Stimulated activated CD8-positive, alpha-beta memory T cell treated with anti-CD3 and anti-CD28 coated beads, Interleukin-12 subunit alpha, Interleukin-12 subunit beta, amount 100 ng/mL, for 1 hour (primary cell): Measurements from ENCODE around the gene PTP4A2.
"Not testable (repeated sequence)": the region's sequence is repeated elsewhere in the genome, so short reads cannot be mapped to it uniquely, and the experiment has no call there.

Experiments used
- DNase-seq: peaks from one replicate; pipeline ENCODE4 v3.0.0-alpha.2; 2020; ENCODE audit warnings: low read depth

The PTP4A2 gene

GRCh38 chr1:31924839-31925238, 13.3 kb downstream of the PTP4A2 start:
- DNase-seq: no peak

- no peak for DNase-seq
Measured at GRCh38 chr1:31923901-31924535, 14.2 kb downstream of the PTP4A2 start.

DNA sequence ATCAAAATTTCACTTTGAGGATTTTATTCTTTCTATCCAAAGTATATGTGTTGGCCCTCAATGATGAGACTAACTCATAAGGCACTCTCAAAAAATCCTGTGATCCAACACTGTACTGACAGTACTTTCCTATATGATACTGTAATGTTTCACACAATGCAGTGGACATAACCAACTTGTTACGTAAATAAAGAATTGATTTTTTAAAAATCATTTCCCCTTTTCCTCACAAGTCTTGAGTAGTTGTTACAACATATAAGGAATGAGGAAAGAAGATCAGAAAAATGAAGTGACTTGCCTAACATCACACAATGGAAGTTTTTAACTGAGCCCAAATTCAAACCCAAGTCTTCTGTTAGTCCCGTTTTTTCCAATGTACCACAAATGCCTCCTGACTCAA, 17.2 kb downstream of the PTP4A2 start:
- no peak for DNase-seq

DNA sequence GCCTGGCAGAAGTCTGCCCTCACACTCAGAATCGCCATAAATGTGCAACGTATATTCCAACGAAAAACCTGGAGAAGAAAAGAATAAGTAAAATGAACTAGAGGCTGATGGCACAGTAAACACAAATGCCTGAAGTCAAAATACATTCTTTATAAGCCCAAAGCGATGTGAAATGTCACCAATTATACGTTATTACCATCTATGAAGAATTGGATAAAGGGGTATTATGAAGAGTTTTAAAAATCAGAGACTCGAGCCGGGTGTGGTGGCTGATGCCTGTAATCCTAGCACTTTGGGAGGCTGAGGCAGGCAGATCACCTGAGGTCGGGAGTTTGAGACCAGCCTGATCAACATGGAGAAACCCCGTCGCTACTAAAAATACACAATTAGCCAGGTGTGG, 18.6 kb downstream of the PTP4A2 start:
- no peak for DNase-seq

GRCh38 chr1:31915438-31915837, 22.7 kb downstream of the PTP4A2 start:
- DNase-seq: no peak

- no peak for DNase-seq
Measured at GRCh38 chr1:31913968-31914367, 24.2 kb downstream of the PTP4A2 start.

GRCh38 chr1:31912839-31913239, 25.3 kb downstream of the PTP4A2 start:
- DNase-seq: no peak

DNA sequence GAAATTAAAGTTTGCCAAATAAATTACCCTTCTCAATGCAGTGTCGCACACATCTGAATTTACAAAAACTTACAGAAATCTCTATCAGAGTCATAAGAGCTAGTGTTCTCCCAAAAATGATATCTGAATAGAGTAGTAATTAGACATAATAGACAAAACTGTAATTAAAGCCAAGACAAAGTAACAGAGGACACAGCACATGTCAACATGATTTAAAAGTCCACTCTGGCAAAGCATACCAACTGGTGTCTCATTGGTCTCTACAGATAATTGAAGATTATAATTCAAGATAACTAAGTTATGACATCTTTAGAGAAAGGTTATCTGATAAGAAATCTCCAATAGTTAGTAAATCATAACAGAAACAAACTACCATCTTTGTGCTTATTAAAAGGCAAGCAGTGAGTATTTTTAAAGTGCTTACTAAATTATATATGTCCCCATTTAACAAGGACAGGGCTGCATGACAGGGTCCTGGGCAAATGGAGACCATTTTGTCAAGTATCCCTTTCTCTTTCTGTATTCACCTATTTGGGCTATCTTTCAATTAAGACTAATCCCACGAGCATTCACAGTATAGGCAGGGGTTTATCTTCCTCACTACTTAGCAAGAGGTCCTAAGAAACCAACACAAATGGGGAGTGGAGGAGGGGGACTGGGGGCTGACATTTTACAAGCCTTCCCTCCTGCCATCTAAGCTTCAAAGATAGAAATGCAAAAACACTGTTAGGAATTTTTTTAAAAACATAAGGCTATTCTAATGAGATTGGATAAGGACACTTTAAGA, 26.0 kb downstream of the PTP4A2 start:
- DNase-seq: no peak

GRCh38 chr1:31910933-31911332, 27.2 kb downstream of the PTP4A2 start:
- DNase-seq: no peak

DNA sequence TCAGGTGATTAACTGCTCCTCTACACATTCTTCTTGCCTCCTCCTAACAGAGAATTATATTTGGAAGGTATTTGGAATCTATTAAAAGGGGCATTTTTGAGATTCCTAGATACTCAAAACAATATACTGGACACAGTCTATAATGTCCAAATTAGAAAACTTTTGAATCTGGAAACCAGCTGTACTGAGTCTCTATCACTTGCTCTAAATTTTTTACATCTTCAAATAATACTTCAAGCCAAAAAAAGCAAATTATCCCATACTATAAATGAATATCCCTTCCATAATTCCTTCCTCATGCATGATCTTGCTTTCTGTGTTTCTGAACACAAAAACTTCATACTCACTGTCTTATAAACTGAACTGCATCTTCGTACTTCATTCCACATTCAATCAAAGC, 28.5 kb downstream of the PTP4A2 start:
- no peak for DNase-seq

DNA sequence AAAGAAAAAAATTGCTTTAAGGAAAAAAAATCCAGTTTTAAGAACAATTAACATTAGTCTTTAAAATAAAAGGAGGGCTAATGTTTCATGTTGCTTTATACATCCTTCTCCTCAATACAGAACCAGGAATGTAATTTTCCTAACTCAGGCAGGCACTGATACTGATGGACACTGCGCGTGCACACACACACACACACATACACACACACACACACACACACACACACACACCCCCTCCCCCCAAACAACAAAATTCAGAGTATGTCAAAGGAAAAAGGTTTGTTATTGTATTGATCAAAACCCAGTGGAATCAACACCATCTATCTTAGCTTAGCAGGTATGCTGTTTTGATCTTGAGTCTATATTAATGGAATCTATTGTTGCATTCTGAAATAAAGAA, 31.6 kb downstream of the PTP4A2 start:
- DNase-seq: no peak

DNA sequence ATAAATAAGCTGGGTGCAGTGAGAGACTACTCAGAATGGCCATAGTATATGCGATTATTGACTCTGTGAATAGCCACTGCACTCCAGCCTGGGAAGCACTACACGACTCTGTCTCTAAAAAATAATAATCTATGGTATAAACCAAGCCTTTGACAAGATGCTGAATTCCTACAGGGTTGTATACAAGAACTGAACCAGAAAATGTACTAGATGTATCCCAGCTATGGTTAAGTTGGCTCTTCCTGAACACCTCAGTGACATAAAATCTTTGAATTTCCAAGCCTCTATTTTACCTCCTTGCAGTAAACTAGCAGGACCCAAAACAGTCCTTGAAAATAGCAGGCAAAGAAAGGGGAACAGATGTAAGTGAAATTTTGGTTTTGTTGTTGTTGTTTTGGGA, 32.5 kb downstream of the PTP4A2 start:
- DNase-seq: no peak

- no peak for DNase-seq
Measured at GRCh38 chr1:31905093-31905509, 33.1 kb downstream of the PTP4A2 start.

GRCh38 chr1:31904339-31905092, 33.7 kb downstream of the PTP4A2 start:
- DNase-seq: no peak

DNA sequence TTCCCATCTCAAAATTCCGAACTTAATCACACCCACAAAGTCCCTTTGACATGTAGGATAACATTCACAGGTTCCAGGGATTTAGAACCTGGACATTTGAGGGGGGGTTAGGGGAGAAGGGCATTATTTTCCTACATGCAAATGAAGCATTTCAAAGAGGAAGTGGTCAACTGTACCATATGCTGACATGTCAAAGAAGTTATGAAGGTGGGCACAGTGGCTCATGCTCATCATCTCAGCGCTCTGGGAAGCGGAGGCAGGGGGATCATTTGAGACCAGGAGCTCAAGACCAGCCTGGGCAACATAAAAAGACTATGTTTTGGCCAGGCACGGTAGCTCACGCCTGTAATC, 35.7 kb downstream of the PTP4A2 start:
- no peak for DNase-seq

- no peak for DNase-seq
Measured at GRCh38 chr1:31901838-31902509, 36.2 kb downstream of the PTP4A2 start.

DNA sequence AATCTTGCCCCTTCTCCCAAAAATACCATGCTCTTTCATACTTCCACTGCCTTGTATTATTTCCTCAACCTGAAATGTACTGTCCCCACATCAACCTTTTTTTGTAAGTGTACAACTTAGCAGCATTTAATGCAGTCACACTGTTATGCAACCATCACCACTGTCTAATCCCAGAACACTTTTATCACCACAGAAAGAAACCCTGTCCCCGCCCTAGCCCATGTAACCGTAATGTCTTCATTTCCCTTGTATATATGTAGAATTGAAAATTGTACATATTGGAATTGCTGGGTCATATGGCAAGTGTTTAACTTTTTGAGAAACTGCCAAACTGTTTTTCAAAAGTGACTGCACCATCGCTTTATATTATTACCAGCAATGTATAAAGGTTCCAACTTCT, 37.4 kb downstream of the PTP4A2 start:
- DNase-seq: no peak

DNA sequence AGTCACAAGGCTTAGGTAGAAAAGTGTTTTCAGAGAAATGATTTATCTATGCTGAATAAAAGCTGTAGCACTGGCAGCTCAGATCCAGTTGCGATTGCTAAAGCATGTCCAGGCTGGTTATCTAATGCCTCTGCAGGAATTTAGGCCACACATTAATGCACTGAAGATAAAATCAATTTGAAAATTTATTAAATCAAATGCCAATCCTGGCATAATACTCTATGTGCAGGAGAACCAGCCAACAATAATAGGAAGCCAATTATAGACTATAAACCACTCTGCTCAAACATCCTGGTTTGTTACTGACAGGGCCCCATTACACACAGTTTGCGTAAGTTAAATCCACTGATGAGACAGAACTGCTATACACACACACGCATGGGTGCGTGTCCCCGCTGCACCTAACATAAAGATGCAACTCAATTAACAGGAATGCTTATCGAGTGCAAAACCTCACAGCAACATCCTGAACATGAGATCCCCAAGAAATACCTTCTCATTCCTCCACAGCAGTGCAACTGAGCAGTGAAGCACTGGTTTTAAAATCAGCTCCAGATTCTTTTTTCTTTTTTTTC, 40.6 kb downstream of the PTP4A2 start:
- DNase-seq: no peak

GRCh38 chr1:31895474-31896198, 42.5 kb downstream of the PTP4A2 start:
- not testable (repeated sequence) for DNase-seq

- DNase-seq: no peak
Measured at GRCh38 chr1:31891280-31891679, 46.9 kb downstream of the PTP4A2 start.

DNA sequence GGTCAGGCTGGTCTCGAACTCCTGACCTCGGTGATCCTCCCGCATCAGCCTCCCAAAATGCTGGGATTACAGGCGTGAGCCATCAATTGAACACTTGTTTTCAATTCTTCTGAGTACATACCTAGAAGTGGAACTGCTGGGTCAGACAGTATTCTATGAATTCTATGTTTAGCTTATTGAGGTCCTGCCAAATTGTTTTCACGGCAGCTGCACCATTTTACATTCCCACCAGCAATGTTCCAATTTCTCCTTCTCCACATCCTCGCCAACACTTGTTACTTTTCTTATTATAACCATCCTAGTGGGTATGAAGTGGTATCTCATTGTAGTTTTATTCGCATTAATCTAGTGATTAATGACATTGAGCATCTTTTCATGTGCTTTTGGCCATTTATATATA, 49.9 kb downstream of the PTP4A2 start:
- DNase-seq: no peak

GRCh38 chr1:31886866-31887265, 51.3 kb downstream of the PTP4A2 start:
- no peak for DNase-seq
